Measurements from ENCODE around the gene OSBPL7. TPM values are rescaled to one million over a fixed set of nuclear protein-coding genes. Genes with fewer than 3 reads are reported as not detected.

OSBPL7 gene
- total and polyA plus RNA-seq, 2 of the 13 experiments (the other 11 are each of a cell fraction or from before 2014, with no cell fraction given): 4.7 to 6.6 TPM

DNA sequence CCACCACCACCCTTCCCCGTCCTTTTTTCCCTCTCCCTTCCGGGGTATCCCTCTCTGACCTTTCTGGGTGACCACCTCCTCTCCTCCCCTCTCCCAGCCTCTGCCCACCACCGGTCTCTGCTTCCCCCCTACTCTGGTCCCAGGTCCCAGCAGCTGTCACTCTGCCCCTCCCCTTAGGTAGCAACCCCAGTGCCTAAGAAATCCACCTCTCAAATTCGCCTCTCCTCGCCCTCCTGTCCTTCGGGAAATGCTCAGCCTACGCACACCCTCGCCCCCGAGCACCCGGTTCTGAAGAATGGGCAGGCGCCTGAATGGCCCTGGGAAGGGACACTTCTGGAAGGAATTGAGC, 30.1 kb upstream of the OSBPL7 start:
- H4K20me1 ChIP-seq (ENCODE audit: insufficient read depth, low read length): no peaks in the 10 kb centered on the region
- ATAC-seq (no peak), DNase-seq (ENCODE audit: low spot score) (no peak), FAIRE-seq (no peak)
- no TSS peak for BruUV-seq (replicated peaks)
- ChIA-PET CTCF (ENCODE audit: low intra/inter-chr PET ratio, low total read pairs) (no interaction called here), POLR2A (interaction anchor here (1.3 to 2.8 kb wide), 4 partner anchors 11 to 44 kb away, joined by 3 to 28 read pairs (median 12); partner anchors contain the start of genes LRRC46, MRPL10, SCRN2 and SP2)
- intact Hi-C loops (cut with micrococcal nuclease; ENCODE audit: unreplicated experiment): no loop called here
- peaks cover 19 to 80% of the 10 kb centered on the region in 2 experiments for H3K27me3 ChIP-seq (ENCODE audit: control insufficient read depth in 1 of 2, insufficient read depth in 2 of 2, low read length in 2 of 2)
- no peaks in the 10 kb centered on the region for H3K36me3 ChIP-seq (replicated peaks in 1 of 2; ENCODE audit: control insufficient read depth in 1 of 2, insufficient read depth in 2 of 2, low read length in 2 of 2)
- H3K4me3 ChIP-seq (replicated peaks in 1 of 3; ENCODE audit: insufficient read depth in 1 of 3, low read depth in 2 of 3, low read length in 3 of 3): no peak overlapping the region
- peaks cover 12% of the 10 kb centered on the region for H3K4me1 ChIP-seq (ENCODE audit: insufficient read depth, low read length)
- no peak for TF ChIP-seq JDP2 (CRISPR knock-in tag; IDR thresholded peaks at IDR 0.05; ENCODE audit: borderline replicate concordance)
- H3K79me2 ChIP-seq (ENCODE audit: insufficient read depth, low read length): no peaks in the 10 kb centered on the region
- no peaks in the 10 kb centered on the region for H3K9me3 ChIP-seq (ENCODE audit: low read length)
- no peak overlapping the region for H2AFZ ChIP-seq (ENCODE audit: low read length)
- no peak overlapping the region for H3K27ac ChIP-seq (ENCODE audit: extremely low read length, insufficient read depth, low read length)
- in situ Hi-C loops (cut with HindIII; ENCODE audit: extremely low pct_ligation_motif_present, low pct_unique_long_range_greater_than_20kb): no loop called here
- 65% methylated on average over 11 of the region's 11 CpGs for WGBS (ENCODE audit: low lambda C conversion rate)
- no peak overlapping the region for H3K9ac ChIP-seq (ENCODE audit: insufficient read depth, low read depth, low read length)
- no peak overlapping the region for H3K4me2 ChIP-seq (ENCODE audit: low read depth, low read length)

DNA sequence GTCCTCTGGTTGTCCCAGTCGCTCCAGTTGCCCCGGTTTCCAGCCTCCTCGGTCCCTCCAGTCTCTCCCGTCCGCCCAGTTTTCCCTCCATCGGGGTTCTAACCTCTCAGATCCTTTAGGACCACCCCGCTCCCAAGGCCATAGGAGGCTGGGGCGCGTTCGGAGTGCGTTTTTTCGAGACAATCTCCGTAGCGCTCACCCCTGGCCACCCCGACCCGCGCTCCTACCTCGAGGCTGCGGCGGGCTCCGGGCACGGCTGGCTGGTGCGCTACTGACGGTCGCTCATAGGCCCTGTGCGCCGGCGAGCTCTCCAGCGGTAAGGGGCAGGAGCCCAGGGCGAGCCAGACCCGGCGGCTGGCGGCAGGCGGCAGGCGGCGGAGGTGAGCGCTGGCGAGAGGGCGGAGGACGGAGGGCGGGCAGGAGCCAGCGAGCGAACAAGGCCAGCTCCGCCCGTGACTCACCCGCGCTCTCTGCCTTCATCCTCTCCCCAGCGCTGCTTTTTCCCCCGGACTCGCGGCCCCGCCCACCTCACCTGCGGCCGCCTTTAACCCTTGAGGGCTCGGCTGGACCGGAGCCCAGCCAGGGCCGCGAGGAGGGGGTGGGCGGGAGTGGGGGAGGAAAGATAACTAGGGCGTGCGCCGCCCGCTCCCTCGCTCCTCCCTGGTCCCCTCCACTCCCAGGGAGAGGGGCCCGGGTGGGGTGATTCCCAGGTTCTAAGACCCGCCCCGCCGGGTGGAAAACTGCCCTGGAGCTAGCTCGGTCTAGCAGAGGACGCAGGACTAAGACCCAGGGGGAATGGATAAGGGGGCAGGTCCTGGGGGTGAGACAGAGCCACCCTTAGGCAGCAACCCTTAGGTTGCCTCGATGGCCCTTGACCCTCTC, 29.3 kb upstream of the OSBPL7 start, which contains the start of gene SP6:
Gene SP6, minus strand, starts transcription at position 472 of the 882 bp plus-strand sequence. CDS start 2,734 bp downstream, outside the sequence.
- FAIRE-seq (peak; percentile 37), DNase-seq (ENCODE audit: low spot score) (peak; percentile 77), ATAC-seq (peak; percentile 97)
- Histone ChIP-seq H2AFZ (ENCODE audit: low read length) (no peak within 1 kb of the TSS), H3K9me3 (ENCODE audit: low read length) (no peaks in the 10 kb centered on the region), H3K27ac (ENCODE audit: extremely low read length, insufficient read depth, low read length) (no peak within 1 kb of the TSS), H3K4me3 (replicated peaks in 1 of 3; ENCODE audit: insufficient read depth in 1 of 3, low read depth in 2 of 3, low read length in 3 of 3) (peak within 1 kb of the TSS; percentile 44 to 74 (median 54)), H3K9ac (ENCODE audit: insufficient read depth, low read depth, low read length) (peak within 1 kb of the TSS; percentile 39; the same call in 1 of the 2 replicates), H3K4me2 (ENCODE audit: low read depth, low read length) (peak within 1 kb of the TSS; percentile 91), H3K79me2 (ENCODE audit: insufficient read depth, low read length) (no peaks in the 10 kb centered on the region), H3K27me3 (ENCODE audit: control insufficient read depth in 1 of 2, insufficient read depth in 2 of 2, low read length in 2 of 2) (peaks cover 19 to 72% of the 10 kb centered on the region in 2 experiments), H4K20me1 (ENCODE audit: insufficient read depth, low read length) (no peaks in the 10 kb centered on the region), H3K36me3 (replicated peaks in 1 of 2; ENCODE audit: control insufficient read depth in 1 of 2, insufficient read depth in 2 of 2, low read length in 2 of 2) (no peaks in the 10 kb centered on the region), H3K4me1 (ENCODE audit: insufficient read depth, low read length) (peaks cover 12% of the 10 kb centered on the region)
- POLR2A ChIA-PET: interaction anchor here (0.8 to 2.8 kb wide), 8 partner anchors 10 to 120 kb away, joined by 3 to 28 read pairs (median 6); partner anchors contain the start of genes CDK5RAP3, LRRC46, MRPL10 and PNPO
- intact Hi-C loops (cut with micrococcal nuclease; ENCODE audit: unreplicated experiment) (no loop called here), in situ Hi-C loops (cut with HindIII; ENCODE audit: extremely low pct_ligation_motif_present, low pct_unique_long_range_greater_than_20kb) (no loop called here)
- no TSS peak for BruUV-seq (replicated peaks)
- CTCF ChIA-PET (ENCODE audit: low intra/inter-chr PET ratio, low total read pairs): interaction anchor here (1.3 kb wide), 1 partner anchor 39 kb away, joined by 4 read pairs; no protein-coding TSS in a partner anchor
- WGBS (ENCODE audit: low lambda C conversion rate): 1% methylated on average over 47 of the region's 71 CpGs
- TF ChIP-seq PHF5A (CRISPR knock-in tag; IDR thresholded peaks at IDR 0.05; ENCODE audit: low read depth, unreplicated experiment) (peak; percentile 26), FOXJ3 (CRISPR knock-in tag; IDR thresholded peaks at IDR 0.05; ENCODE audit: borderline replicate concordance) (no peak), ZNF598 (CRISPR knock-in tag; IDR thresholded peaks at IDR 0.05; ENCODE audit: borderline replicate concordance) (peak; percentile 51; the same call in 1 of the 2 replicates), SMAD3 (CRISPR knock-in tag; IDR thresholded peaks at IDR 0.05) (peak; percentile 58; the same call in 1 of the 2 replicates), KMT2A (CRISPR knock-in tag; IDR thresholded peaks at IDR 0.05) (0 out of 2 replicates have a peak, but pooled peaks have one; percentile 59), ZNF12 (CRISPR knock-in tag; IDR thresholded peaks at IDR 0.05) (peak; percentile 34; the same call in 1 of the 2 replicates), CENPT (CRISPR knock-in tag; IDR thresholded peaks at IDR 0.05; ENCODE audit: low read depth) (0 out of 2 replicates have a peak, but pooled peaks have one; percentile 60), SOX6 (IDR thresholded peaks at IDR 0.05) (no peak), SOX6 (CRISPR knock-in tag; IDR thresholded peaks at IDR 0.05) (peak; percentile 67), HIC2 (CRISPR knock-in tag; IDR thresholded peaks at IDR 0.05; ENCODE audit: low read depth) (peak; percentile 54; the same call in 1 of the 2 replicates), ZNF274 (CRISPR knock-in tag; IDR thresholded peaks at IDR 0.05) (peak; percentile 77; the same call in 1 of the 2 replicates)
- TF ChIP-seq, protein P1, sequence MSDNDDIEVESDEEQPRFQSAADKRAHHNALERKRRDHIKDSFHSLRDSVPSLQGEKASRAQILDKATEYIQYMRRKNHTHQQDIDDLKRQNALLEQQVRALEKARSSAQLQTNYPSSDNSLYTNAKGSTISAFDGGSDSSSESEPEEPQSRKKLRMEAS (IDR thresholded peaks at IDR 0.05): peak; percentile 67
- TF ChIP-seq, protein P2, sequence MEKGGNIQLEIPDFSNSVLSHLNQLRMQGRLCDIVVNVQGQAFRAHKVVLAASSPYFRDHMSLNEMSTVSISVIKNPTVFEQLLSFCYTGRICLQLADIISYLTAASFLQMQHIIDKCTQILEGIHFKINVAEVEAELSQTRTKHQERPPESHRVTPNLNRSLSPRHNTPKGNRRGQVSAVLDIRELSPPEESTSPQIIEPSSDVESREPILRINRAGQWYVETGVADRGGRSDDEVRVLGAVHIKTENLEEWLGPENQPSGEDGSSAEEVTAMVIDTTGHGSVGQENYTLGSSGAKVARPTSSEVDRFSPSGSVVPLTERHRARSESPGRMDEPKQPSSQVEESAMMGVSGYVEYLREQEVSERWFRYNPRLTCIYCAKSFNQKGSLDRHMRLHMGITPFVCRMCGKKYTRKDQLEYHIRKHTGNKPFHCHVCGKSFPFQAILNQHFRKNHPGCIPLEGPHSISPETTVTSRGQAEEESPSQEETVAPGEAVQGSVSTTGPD (CRISPR knock-in tag; IDR thresholded peaks at IDR 0.05): no peak

Data from HepG2 (cell line).